Adrenal gland (tissue), 12 donors: Measurements from ENCODE around the gene SYNM. TPM values are rescaled to one million over a fixed set of nuclear protein-coding genes. Genes with fewer than 3 reads are reported as not detected.
A peak's percentile ranks its signal among the peaks of the same experiment; 100 is the strongest.

Experiments
- DNase-seq, 7 donors: peaks; one replicate each; pipeline ENCODE4 v3.0.0-alpha.2; 2019 to 2020
- H3K27ac ChIP-seq, 5 donors: fragments of 200-600 bp; sonication (generic) in 4 of 5; 1 replicate in 3 of 5; 2 replicates in 2 of 5; pipeline versions ENCODE4 v1.5.1 to v1.8.0; 2016 to 2020; ENCODE audit warnings: mild to moderate bottlenecking in 1 of 5
- H3K27me3 ChIP-seq: fragments of 200-600 bp; 2 replicates; pipeline ENCODE4 v1.8.0; 2021
- H3K36me3 ChIP-seq, 2 donors: fragments of 200-600 bp; replicated peaks in 1 of 2; 1 replicate in 1 of 2; 2 replicates in 1 of 2; pipeline versions ENCODE4 v1.5.1 to v1.8.0; 2018 to 2022
- H3K4me1 ChIP-seq, 2 donors: fragments of 200-600 bp; replicated peaks in 1 of 2; 1 replicate in 1 of 2; 2 replicates in 1 of 2; pipeline versions ENCODE4 v1.5.1 to v1.8.0; 2018 to 2021
- H3K4me3 ChIP-seq, 4 donors: fragments of 200-600 bp; sonication (generic) in 3 of 4; one replicate each; pipeline ENCODE4 v1.5.1; 2016 to 2018
- H3K9me3 ChIP-seq, 3 donors: fragments of 200-600 bp; sonication (generic) in 1 of 3; replicated peaks in 1 of 3; 1 replicate in 2 of 3; 2 replicates in 1 of 3; pipeline versions ENCODE4 v1.5.1 to v1.8.0; 2016 to 2021
- CTCF ChIP-seq, 6 experiments: fragments of 450-650 bp in 4 of 6; fragments of 200-600 bp in 2 of 6; sonication (generic) in 1 of 6; IDR thresholded peaks; 1 replicate in 5 of 6; 2 replicates in 1 of 6; pipeline versions ENCODE4 v1.5.1 to v1.8.0; 2016 to 2021; ENCODE audit warnings: antibody characterized with exemption in 6 of 6, mild to moderate bottlenecking in 2 of 6, moderate library complexity in 1 of 6
- POLR2A ChIP-seq, 2 donors: fragments of 450-650 bp; IDR thresholded peaks; one replicate each; pipeline ENCODE4 v1.6.1; 2017; ENCODE audit warnings: antibody characterized with exemption in 2 of 2, mild to moderate bottlenecking in 2 of 2, moderate library complexity in 1 of 2
- whole genome bisulfite sequencing, 4 donors: extraction: QIAGEN DNeasy Blood & Tissue Kit in 2 of 4; methylation state at CpG; one replicate each; pipeline versions ENCODE4 v1.1.5 to v1.1.7; 2013 to 2017; 5-methylcytosine and 5-hydroxymethylcytosine counted together
- intact Hi-C, 2 donors: fragments of 100-400 bp; cut with DNase I; formaldehyde crosslinking; loops; one replicate each; pipeline versions ENCODE4 v1.14.1 to v1.15.0; 2022 to 2023
- polyA plus RNA-seq, 3 donors: library from polyadenylated mRNA; stranded (reverse); fragments of 200-250 nt in 2 of 3; fragments of 350-450 nt in 1 of 3; fragmentation: Illumina TruSeq in 1 of 3; extraction: RNeasy Lipid Tissue Mini Kit (QIAGEN cat#74804) in 1 of 3; gene quantifications; one replicate each; pipeline ENCODE4 v1.2.3, GENCODE V29; 2013 to 2014
- total RNA-seq, 9 donors: library from RNA; depleted of rRNA in 4 of 9; stranded (reverse); fragments of >200 nt in 4 of 9; fragments of 120-200 nt in 1 of 9; fragmentation: NEBNext Ultra II Directional in 1 of 9; extraction: Animal tissue kit (Norgen Biotek cat#: 25700) in 1 of 9; gene quantifications; one replicate each; pipeline versions ENCODE4 v1.1.0 to v1.2.4, GENCODE V29; 2013 to 2023
- donor health status: healthy with polysubstance abuse.
- donor health status: Bipolar disorder and iron deficiency.
- donor health status: DM: yes; HTN: yes; CAD: no.
- donor health status: DM: no; HTN: no; CAD: no.
- donor health status: DM: no; HTN: no; CAD: no.
- donor health status: DM: yes; HTN: yes; CAD: no.

The SYNM gene
- total and polyA plus RNA-seq, 12 donors, result 9.3 to 44.6 (median 33.2) TPM

GRCh38 chr15:99122831-99123712 is 18.2 kb downstream of the SYNM start:
- no peak for DNase-seq
- Histone ChIP-seq H3K36me3 (peaks cover 0 to 8% of the 10 kb centered on the region in 2 donors), H3K9me3 (no peaks in the 10 kb centered on the region), H3K27me3 (no peaks in the 10 kb centered on the region), H3K27ac (peak overlapping the region; percentile 78 to 98 (median 93)), H3K4me1 (peaks cover 19 to 31% of the 10 kb centered on the region in 2 donors), H3K4me3 (peak overlapping the region in 1 of 4 donors; percentile 15)
- WGBS, 4 donors, result 39 to 54% (median 45%) methylated on average over 14 to 22 of the region's 22 CpGs
- TF ChIP-seq CTCF (IDR thresholded peaks at IDR 0.05) (no peak), POLR2A (IDR thresholded peaks at IDR 0.05) (no peak)
- intact Hi-C loops, result no loop called here

- peak; percentile 92 to 98 (median 96) for DNase-seq
- WGBS, 4 donors, result 5 to 14% (median 9%) methylated on average over 14 to 20 of the region's 20 CpGs
- intact Hi-C loops, result no loop called here
- Histone ChIP-seq H3K36me3 (peaks cover 0 to 8% of the 10 kb centered on the region in 2 donors), H3K27ac (peak overlapping the region; percentile 78 to 98 (median 93)), H3K27me3 (no peaks in the 10 kb centered on the region), H3K4me3 (peak overlapping the region in 1 of 4 donors; percentile 15), H3K9me3 (no peaks in the 10 kb centered on the region), H3K4me1 (peaks cover 19 to 31% of the 10 kb centered on the region in 2 donors)
- no peak for TF ChIP-seq CTCF (IDR thresholded peaks at IDR 0.05)
- peak; percentile 37 to 89 for TF ChIP-seq POLR2A (IDR thresholded peaks at IDR 0.05)
Measured at GRCh38 chr15:99123713-99124451, 19.0 kb downstream of the SYNM start.

GRCh38 chr15:99124641-99125040 is 19.8 kb downstream of the SYNM start:
- peaks cover 19 to 31% of the 10 kb centered on the region in 2 donors for H3K4me1 ChIP-seq
- TF ChIP-seq CTCF (IDR thresholded peaks at IDR 0.05) (no peak), POLR2A (IDR thresholded peaks at IDR 0.05) (no peak)
- peak in 3 of 7 donors; percentile 10 to 48 (median 14) for DNase-seq
- no peaks in the 10 kb centered on the region for H3K9me3 ChIP-seq
- H3K27ac ChIP-seq, result peak overlapping the region; percentile 70 to 98 (median 93)
- intact Hi-C loops, result no loop called here
- WGBS, 4 donors, result 74 to 100% (median 80%) methylated on average over 7 to 8 of the region's 8 CpGs
- no peaks in the 10 kb centered on the region for H3K27me3 ChIP-seq
- peaks cover 0 to 10% of the 10 kb centered on the region in 2 donors for H3K36me3 ChIP-seq
- H3K4me3 ChIP-seq, result no peak overlapping the region
